Left lung (tissue), 10 donors: ENCODE results near the gene ANK3. TPM values are rescaled to one million over a fixed set of nuclear protein-coding genes. Genes with fewer than 3 reads are reported as not detected.

Experiments
- ATAC-seq: fragments of 200-7000 bp; cut with Tn5 transposase; one replicate; pipeline ENCODE4 v1.9.1; 2020; ENCODE audit warnings: moderate library complexity
- DNase-seq, 4 donors: peaks; one replicate each; pipeline ENCODE4 v3.0.0-alpha.2; 2013 to 2020
- H3K27ac ChIP-seq, 2 donors: fragments of 200-600 bp; sonication (generic) in 1 of 2; one replicate each; pipeline versions ENCODE4 v1.5.0 to v1.8.0; 2020 to 2021
- H3K27me3 ChIP-seq, 2 donors: fragments of 200-600 bp; sonication (generic) in 1 of 2; one replicate each; pipeline versions ENCODE4 v1.5.0 to v1.8.0; 2020 to 2021
- H3K36me3 ChIP-seq, 2 donors: fragments of 200-600 bp; sonication (generic) in 1 of 2; one replicate each; pipeline versions ENCODE4 v1.5.0 to v1.8.0; 2020 to 2021
- H3K4me1 ChIP-seq, 2 donors: fragments of 200-600 bp; one replicate each; pipeline ENCODE4 v1.8.0; 2021
- H3K4me3 ChIP-seq, 2 donors: fragments of 200-600 bp; sonication (generic) in 1 of 2; one replicate each; pipeline versions ENCODE4 v1.5.0 to v1.8.0; 2020 to 2021; ENCODE audit warnings: mild to moderate bottlenecking in 1 of 2
- H3K9me3 ChIP-seq, 2 donors: fragments of 200-600 bp; sonication (generic) in 1 of 2; one replicate each; pipeline versions ENCODE4 v1.5.0 to v1.8.0; 2020 to 2021
- CTCF ChIP-seq, 2 donors: fragments of 200-600 bp; sonication (generic) in 1 of 2; IDR thresholded peaks; one replicate each; pipeline versions ENCODE4 v1.5.0 to v1.8.0; 2021; ENCODE audit warnings: antibody characterized with exemption in 2 of 2
- intact Hi-C, 2 donors: fragments of 100-400 bp; cut with DNase I; formaldehyde crosslinking; loops; one replicate each; pipeline versions ENCODE4 v1.11.2 to v1.14.2; 2022
- polyA plus RNA-seq, 6 donors: library from polyadenylated mRNA; unstranded; fragments of 120-200 nt; gene quantifications; one replicate each; pipeline ENCODE4 v1.2.1, GENCODE V29; 2013; ENCODE audit not compliant: insufficient read length in 6 of 6
- total RNA-seq, 2 donors: library from RNA; stranded (reverse); fragmentation: NEBNext Ultra II Directional; extraction: Animal tissue kit (Norgen Biotek cat#: 25700); gene quantifications; one replicate each; pipeline ENCODE4 v1.2.1, GENCODE V29; 2021
- donor health status: DM: no; HTN: yes; CAD: no.
- donor health status: DM: no; HTN: no; CAD: no.

Gene ANK3
- total and polyA plus RNA-seq, 8 donors = 22.1 to 74.1 (median 35.1) TPM

DNA sequence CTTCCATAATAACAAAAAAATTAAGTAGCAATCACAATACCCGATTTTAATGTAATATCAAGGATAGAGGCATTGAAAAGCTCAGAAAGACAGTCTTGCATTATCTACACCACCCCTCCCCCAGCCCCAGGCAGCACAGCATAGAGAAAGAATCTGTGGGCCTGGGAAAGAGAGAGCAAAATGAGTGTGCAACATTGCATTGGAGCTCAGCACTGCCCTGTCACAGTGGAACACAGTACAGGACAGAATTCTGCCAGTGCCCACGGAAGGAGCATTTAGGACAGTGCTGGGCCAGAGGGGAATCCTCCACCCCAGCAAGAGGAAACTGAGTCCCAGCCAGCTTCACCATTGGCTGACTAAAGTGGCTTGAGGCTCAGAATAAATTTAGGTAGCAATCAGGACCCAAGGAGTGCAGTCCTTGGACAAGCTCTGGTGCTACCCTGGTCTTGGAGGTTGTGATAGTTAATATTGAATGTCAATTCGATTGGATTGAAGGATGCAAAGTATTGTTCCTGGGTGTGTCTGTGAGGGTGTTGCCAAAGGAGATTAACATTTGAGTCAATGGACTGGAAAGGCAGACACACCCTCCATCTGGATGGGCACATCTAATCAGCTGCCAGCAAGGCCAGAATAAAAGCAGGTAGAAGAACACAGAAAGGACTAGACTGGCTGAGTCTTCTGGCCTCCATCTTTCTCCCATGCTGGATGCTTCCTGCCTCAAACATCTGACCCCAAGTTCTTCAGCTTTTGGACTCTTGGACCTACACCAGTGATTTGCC, 234.4 kb downstream of the ANK3 start:
- intact Hi-C loops = no loop called here
- no peak for TF ChIP-seq CTCF (IDR thresholded peaks at IDR 0.05)

DNA sequence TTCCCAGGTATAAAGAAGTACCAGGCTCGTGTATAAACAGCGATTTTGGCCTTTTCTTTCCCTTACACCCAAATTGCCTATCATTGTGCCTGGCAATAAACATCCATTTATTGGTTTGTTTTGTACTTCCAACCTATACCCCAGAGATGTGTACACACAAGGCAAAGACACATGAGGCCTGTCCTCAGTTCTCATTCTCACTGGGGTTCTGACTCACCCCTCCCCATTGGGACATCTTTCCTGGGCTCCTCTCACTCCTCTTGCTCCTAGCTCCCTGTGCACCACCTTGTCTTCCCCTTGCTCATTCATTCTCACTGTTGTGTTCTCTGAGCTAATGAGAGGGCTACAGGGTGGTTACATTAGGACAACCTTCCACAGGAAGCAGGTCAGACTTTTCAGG, 240.7 kb downstream of the ANK3 start:
- Histone ChIP-seq H3K9me3 (no peaks in the 10 kb centered on the region), H3K36me3 (no peaks in the 10 kb centered on the region), H3K27me3 (no peaks in the 10 kb centered on the region), H3K27ac (no peak overlapping the region), H3K4me1 (no peaks in the 10 kb centered on the region), H3K4me3 (no peak overlapping the region)
- peak; percentile 20 for ATAC-seq
- TF ChIP-seq CTCF (IDR thresholded peaks at IDR 0.05) = no peak
- intact Hi-C loops = no loop called here
- no peak for DNase-seq

More for the DNA sequence above, 234.4 kb downstream of the ANK3 start:
- H3K4me1 ChIP-seq = no peaks in the 10 kb centered on the region
- no peaks in the 10 kb centered on the region for H3K27me3 ChIP-seq
- no peaks in the 10 kb centered on the region for H3K36me3 ChIP-seq
- no peak overlapping the region for H3K4me3 ChIP-seq
- no peaks in the 10 kb centered on the region for H3K9me3 ChIP-seq
- no peak for ATAC-seq
- no peak overlapping the region for H3K27ac ChIP-seq
- DNase-seq = no peak

DNA sequence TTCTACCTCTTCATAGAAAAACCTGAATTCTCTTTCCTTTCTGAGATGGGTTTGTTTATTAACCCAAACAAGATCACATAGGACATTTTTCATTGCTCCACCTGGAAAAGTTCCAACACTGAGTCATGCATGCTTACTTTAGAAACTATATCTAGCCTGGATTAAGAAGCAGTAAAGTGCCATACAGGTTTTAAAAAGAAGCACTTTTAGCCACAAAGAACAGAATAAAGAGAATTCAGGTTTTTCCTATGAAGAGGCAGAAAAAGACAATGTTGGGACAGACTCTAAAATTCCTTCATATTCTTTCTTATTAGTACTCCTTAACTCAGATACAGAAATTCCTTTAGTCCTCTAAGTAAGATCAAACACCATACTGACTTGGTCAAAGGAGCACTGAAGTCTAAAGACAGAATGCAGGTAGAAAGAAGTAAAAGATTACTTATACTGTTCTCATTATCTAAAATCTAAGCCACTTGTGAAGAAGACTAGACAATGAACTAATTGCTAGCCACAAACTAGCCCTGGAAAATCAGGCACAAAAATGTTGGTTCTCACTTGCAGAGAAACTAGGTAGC, 241.3 kb downstream of the ANK3 start:
- Histone ChIP-seq H3K9me3 (no peaks in the 10 kb centered on the region), H3K27me3 (no peaks in the 10 kb centered on the region), H3K4me1 (no peaks in the 10 kb centered on the region), H3K36me3 (no peaks in the 10 kb centered on the region), H3K4me3 (no peak overlapping the region), H3K27ac (peak overlapping the region in 1 of 2 donors; percentile 31)
- TF ChIP-seq CTCF (IDR thresholded peaks at IDR 0.05) = no peak
- intact Hi-C loops = no loop called here
- ATAC-seq (peak; percentile 84), DNase-seq (peak in 1 of 4 donors; percentile 53)

DNA sequence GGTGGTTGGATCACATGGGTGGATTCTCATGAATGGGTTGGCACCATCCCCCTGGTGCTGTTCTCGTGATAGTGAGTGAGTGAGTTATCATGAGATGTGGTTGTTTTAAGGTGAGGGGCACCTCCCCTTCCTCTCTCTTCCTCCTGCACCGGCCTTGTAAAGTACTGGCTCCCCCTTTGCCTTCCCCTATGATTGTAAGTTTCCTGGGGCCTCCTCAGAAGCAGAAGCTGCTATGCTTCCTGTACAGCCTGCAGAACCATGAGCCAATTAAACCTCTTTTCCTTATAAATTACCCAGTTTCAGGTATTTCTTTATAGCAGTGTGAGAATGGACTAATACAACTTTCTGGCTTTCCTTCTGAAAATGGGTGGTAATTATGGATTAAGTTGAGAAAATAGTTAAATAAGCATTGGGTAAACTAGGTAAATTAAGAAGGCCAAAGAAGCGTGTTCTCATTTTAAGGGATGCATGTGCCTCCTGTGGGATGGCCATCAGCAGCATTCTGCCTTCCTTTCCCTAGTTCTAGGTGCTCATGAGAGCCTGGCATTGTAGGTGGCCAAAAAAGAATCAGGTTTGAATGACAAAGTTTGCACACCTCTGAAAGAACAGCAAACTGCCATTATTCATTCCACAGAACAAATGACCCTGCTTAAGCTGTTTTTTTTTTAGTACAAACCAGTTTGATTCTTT, 242.0 kb downstream of the ANK3 start:
- DNase-seq = no peak
- Histone ChIP-seq H3K27ac (no peak overlapping the region), H3K27me3 (no peaks in the 10 kb centered on the region), H3K4me3 (no peak overlapping the region), H3K4me1 (no peaks in the 10 kb centered on the region), H3K9me3 (no peaks in the 10 kb centered on the region), H3K36me3 (no peaks in the 10 kb centered on the region)
- intact Hi-C loops = no loop called here
- peak; percentile 40 for ATAC-seq
- TF ChIP-seq CTCF (IDR thresholded peaks at IDR 0.05) = no peak

DNA sequence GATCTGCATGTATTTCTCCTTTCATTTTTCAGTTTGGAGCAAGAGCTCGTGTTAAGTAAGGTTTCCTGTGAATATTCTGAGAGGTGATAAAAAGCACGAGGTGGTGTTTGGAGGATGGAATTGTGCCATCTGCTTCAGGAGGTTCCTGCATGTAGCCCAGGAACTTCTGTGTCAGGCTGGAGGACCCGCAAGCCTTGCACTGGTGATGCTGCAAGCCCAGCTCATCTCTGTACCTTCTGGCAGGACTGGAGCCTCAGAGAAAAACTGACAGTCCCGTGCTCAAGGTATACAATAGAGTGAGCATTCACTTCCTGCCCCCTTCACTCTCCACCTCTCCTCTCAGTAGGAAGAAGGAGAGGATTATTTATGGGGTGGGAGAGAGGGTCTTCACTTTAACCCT, 242.7 kb downstream of the ANK3 start:
- DNase-seq = no peak
- H3K27ac ChIP-seq = no peak overlapping the region
- no peak for TF ChIP-seq CTCF (IDR thresholded peaks at IDR 0.05)
- no peak for ATAC-seq
- H3K4me1 ChIP-seq = no peaks in the 10 kb centered on the region
- intact Hi-C loops = no loop called here
- no peak overlapping the region for H3K4me3 ChIP-seq
- no peaks in the 10 kb centered on the region for H3K27me3 ChIP-seq
- no peaks in the 10 kb centered on the region for H3K36me3 ChIP-seq
- no peaks in the 10 kb centered on the region for H3K9me3 ChIP-seq
